HG02981 (cell line): ENCODE data around the gene NPPC.
"Not testable (repeated sequence)": the region's sequence is repeated elsewhere in the genome, so short reads cannot be mapped to it uniquely, and the experiment has no call there.

Experiments
- ATAC-seq: cut with Tn5 transposase; IDR thresholded peaks from one replicate; pipeline ENCODE4 v1.9.1; 2021; ENCODE audit warnings: mild to moderate bottlenecking, moderate library complexity; ENCODE audit not compliant: unreplicated experiment

Gene NPPC

GRCh38 chr2:231926180-231926741, at the start of gene NPPC:
Gene NPPC, minus strand, starts transcription at chr2:231926396. Its CDS starts 147 bp downstream, at chr2:231926249.
- ATAC-seq = peak; percentile 52

- no peak for ATAC-seq
Measured at GRCh38 chr2:231975001-231975400, 48.8 kb upstream of the NPPC start.

GRCh38 chr2:231970461-231970860, 44.3 kb upstream of the NPPC start:
- ATAC-seq = no peak

- ATAC-seq = no peak
Measured at GRCh38 chr2:231968820-231969219, 42.6 kb upstream of the NPPC start.

GRCh38 chr2:231966886-231967285, 40.7 kb upstream of the NPPC start:
- no peak for ATAC-seq

- ATAC-seq = no peak
Measured at GRCh38 chr2:231965102-231965501, 38.9 kb upstream of the NPPC start.

GRCh38 chr2:231961349-231962166, 35.4 kb upstream of the NPPC start, which contains the start of gene DIS3L2:
Gene DIS3L2, plus strand, starts transcription at chr2:231961713. Its CDS starts 53,215 bp downstream, at chr2:232014928.
- ATAC-seq = peak; percentile 95

GRCh38 chr2:231960810-231961348, 34.7 kb upstream of the NPPC start:
- no peak for ATAC-seq

- no peak for ATAC-seq
Measured at GRCh38 chr2:231957913-231958763, 31.9 kb upstream of the NPPC start.

- ATAC-seq = no peak
Measured at GRCh38 chr2:231955758-231956472, 29.7 kb upstream of the NPPC start.

- ATAC-seq = no peak
Measured at GRCh38 chr2:231951452-231952035, 25.3 kb upstream of the NPPC start.

- ATAC-seq = no peak
Measured at GRCh38 chr2:231947694-231948093, 21.5 kb upstream of the NPPC start.

- ATAC-seq = not testable (repeated sequence)
Measured at GRCh38 chr2:231947112-231947511, 20.9 kb upstream of the NPPC start.

GRCh38 chr2:231946241-231946814, 20.1 kb upstream of the NPPC start:
- no peak for ATAC-seq

- no peak for ATAC-seq
Measured at GRCh38 chr2:231942180-231942579, 16.0 kb upstream of the NPPC start.

GRCh38 chr2:231941673-231942072, 15.5 kb upstream of the NPPC start:
- ATAC-seq = no peak

GRCh38 chr2:231940795-231941194, 14.6 kb upstream of the NPPC start:
- no peak for ATAC-seq

- no peak for ATAC-seq
Measured at GRCh38 chr2:231939022-231939421, 12.8 kb upstream of the NPPC start.

GRCh38 chr2:231937057-231937456, 10.9 kb upstream of the NPPC start:
- ATAC-seq = no peak

GRCh38 chr2:231936491-231936890, 10.3 kb upstream of the NPPC start:
- no peak for ATAC-seq
